UCSD-AML1 (cell line): ENCODE results near the gene TAF1C.

Source experiments
- DNase-seq: peaks from one replicate; lab custom pipeline; 2025; ENCODE audit not compliant: unreplicated experiment; lab: John Stamatoyannopoulos, UW

The TAF1C gene

DNA sequence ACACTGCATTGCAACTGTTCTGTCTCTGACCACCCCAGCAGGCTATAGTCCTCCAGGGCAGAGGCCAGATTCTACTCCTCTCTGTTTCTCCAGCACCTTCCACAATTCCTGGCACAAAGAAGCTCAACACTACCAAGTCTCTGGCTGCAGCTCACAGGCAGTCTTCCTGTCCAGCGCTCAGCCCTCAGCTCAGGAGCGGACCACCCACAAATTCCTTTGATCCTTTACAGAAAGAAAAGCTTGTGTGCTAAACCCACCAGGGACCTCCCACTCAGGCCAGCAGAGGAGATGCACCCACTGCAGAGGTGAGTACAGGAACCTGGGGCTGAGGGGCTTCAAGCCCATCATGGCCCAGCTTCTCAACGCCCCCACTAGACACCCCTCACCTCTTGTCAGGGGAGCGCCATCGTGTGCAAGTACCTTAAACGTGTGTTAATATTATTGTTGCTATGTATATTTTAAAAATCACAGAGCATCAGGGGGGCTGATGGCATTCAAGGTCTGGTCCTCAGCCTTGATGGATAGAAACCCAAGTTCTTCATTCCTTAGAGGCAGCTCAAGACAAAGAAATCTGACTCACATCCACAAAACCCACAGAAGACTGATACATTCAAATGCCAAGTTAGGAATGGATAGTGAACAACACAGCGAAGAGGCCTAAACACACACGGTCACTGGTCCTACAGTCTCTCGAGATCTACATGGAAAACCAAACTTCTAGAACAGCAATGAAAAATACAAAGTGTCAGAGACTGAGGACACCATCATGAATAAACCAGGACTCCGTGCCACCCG, 50.3 kb downstream of the TAF1C start:
- DNase-seq: no peak

DNA sequence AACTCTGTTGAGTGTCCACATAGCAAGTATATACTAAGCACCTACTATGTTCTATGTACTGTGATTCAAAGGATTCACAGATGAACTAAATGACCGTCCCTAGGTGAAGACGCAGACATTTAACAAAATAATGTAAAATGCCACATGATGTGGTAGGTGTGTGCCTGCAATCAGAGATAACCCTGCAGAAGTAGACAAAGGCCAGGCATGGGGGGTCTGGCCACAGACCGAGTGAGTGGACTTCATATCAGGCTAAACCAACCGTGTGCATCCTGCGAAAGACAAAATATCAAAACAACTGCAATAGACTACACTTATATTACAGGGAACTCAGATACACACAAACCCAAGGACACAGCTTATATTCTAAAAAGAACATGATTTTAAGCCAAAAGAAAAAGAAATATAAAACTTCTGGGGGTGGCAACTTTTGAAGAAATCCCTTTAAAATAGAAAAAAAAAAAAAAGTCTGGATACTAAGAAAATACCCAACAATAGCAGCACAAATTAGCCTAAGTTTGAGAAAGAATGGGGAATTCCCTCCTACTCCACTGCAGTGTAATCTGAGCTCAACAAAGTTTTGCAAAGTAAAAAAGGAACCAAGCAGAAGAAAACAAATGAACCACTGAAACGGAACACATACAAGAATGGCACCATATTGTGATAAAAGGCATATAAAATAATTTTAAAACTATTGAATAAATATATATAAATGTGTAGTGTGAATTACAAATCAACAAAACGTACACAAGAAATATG, 54.2 kb downstream of the TAF1C start:
- DNase-seq: no peak

- no peak for DNase-seq
These were observed 55.7 kb downstream of the TAF1C start for GRCh38 chr16:84131117-84131516.
